Measurements from ENCODE around the gene AHNAK2. TPM values are rescaled to one million over a fixed set of nuclear protein-coding genes. Genes with fewer than 3 reads are reported as not detected.

AHNAK2 gene
- total and polyA plus RNA-seq, 2 donors from 2014 or later = 1.1 to 72.0 TPM

- DNase-seq (no peak), FAIRE-seq (no peak)
- intact Hi-C loops (cut with DNase I) = no loop called here
- no peak overlapping the region for H3K9ac ChIP-seq (ENCODE audit: low read length in 3 of 3)
- no peak overlapping the region for H3K4me3 ChIP-seq (ENCODE audit: low read length in 3 of 3)
- peaks cover 0 to 16% (median 0%) of the 10 kb centered on the region in 3 donors for H3K4me1 ChIP-seq (ENCODE audit: control insufficient read depth in 2 of 3, insufficient read depth in 2 of 3, low read depth in 1 of 3, low read length in 3 of 3)
- no peaks in the 10 kb centered on the region for H3K36me3 ChIP-seq (ENCODE audit: control insufficient read depth in 2 of 3, insufficient read depth in 3 of 3, low read length in 3 of 3)
- no peak overlapping the region for H3K27ac ChIP-seq (ENCODE audit: low read depth in 2 of 2, low read length in 2 of 2)
- H3K27me3 ChIP-seq (ENCODE audit: control insufficient read depth, insufficient read depth, low read length) = no peaks in the 10 kb centered on the region
- no peaks in the 10 kb centered on the region for H3K9me3 ChIP-seq (ENCODE audit: control insufficient read depth in 2 of 3, insufficient read depth in 1 of 3, low read length in 3 of 3)
- no peak for TF ChIP-seq CTCF (IDR thresholded peaks at IDR 0.05; ENCODE audit: borderline replicate concordance, extremely low read depth, insufficient read depth)
These were observed 45.0 kb upstream of the AHNAK2 start for GRCh38 chr14:105023144-105023543.

GRCh38 chr14:105022276-105022670 is 44.1 kb upstream of the AHNAK2 start:
- DNase-seq = no peak
- H3K9ac ChIP-seq (ENCODE audit: low read length in 3 of 3) = no peak overlapping the region
- no peak for TF ChIP-seq CTCF (IDR thresholded peaks at IDR 0.05; ENCODE audit: borderline replicate concordance, extremely low read depth, insufficient read depth)
- intact Hi-C loops (cut with DNase I) = no loop called here
- no peaks in the 10 kb centered on the region for H3K36me3 ChIP-seq (ENCODE audit: control insufficient read depth in 2 of 3, insufficient read depth in 3 of 3, low read length in 3 of 3)
- H3K4me3 ChIP-seq (ENCODE audit: low read length in 3 of 3) = peak overlapping the region in 1 of 3 donors; percentile 87
- no peak for FAIRE-seq
- H3K9me3 ChIP-seq (ENCODE audit: control insufficient read depth in 2 of 3, insufficient read depth in 1 of 3, low read length in 3 of 3) = no peaks in the 10 kb centered on the region
- no peak overlapping the region for H3K27ac ChIP-seq (ENCODE audit: low read depth in 2 of 2, low read length in 2 of 2)
- no peaks in the 10 kb centered on the region for H3K27me3 ChIP-seq (ENCODE audit: control insufficient read depth, insufficient read depth, low read length)
- H3K4me1 ChIP-seq (ENCODE audit: control insufficient read depth in 2 of 3, insufficient read depth in 2 of 3, low read depth in 1 of 3, low read length in 3 of 3) = peaks cover 0 to 16% (median 0%) of the 10 kb centered on the region in 3 donors

- intact Hi-C loops (cut with DNase I) = no loop called here
- DNase-seq (peak; percentile 74 to 86 (median 83)), FAIRE-seq (no peak)
- Histone ChIP-seq H3K36me3 (ENCODE audit: control insufficient read depth in 2 of 3, insufficient read depth in 3 of 3, low read length in 3 of 3) (no peaks in the 10 kb centered on the region), H3K27ac (ENCODE audit: low read depth in 2 of 2, low read length in 2 of 2) (peak overlapping the region; percentile 56 to 85), H3K4me1 (ENCODE audit: control insufficient read depth in 2 of 3, insufficient read depth in 2 of 3, low read depth in 1 of 3, low read length in 3 of 3) (peaks cover 0 to 16% (median 0%) of the 10 kb centered on the region in 3 donors), H3K9me3 (ENCODE audit: control insufficient read depth in 2 of 3, insufficient read depth in 1 of 3, low read length in 3 of 3) (no peaks in the 10 kb centered on the region), H3K9ac (ENCODE audit: low read length in 3 of 3) (peak overlapping the region; percentile 62 to 87 (median 65)), H3K4me3 (ENCODE audit: low read length in 3 of 3) (peak overlapping the region; percentile 67 to 89 (median 87)), H3K27me3 (ENCODE audit: control insufficient read depth, insufficient read depth, low read length) (no peaks in the 10 kb centered on the region)
- no peak for TF ChIP-seq CTCF (IDR thresholded peaks at IDR 0.05; ENCODE audit: borderline replicate concordance, extremely low read depth, insufficient read depth)
These were observed 43.6 kb upstream of the AHNAK2 start for GRCh38 chr14:105021656-105022275.
